Measurements from ENCODE around the gene JMJD4. TPM values are rescaled to one million over a fixed set of nuclear protein-coding genes. Genes with fewer than 3 reads are reported as not detected.

The JMJD4 gene
- polyA plus RNA-seq, 3 donors = 7.9 to 11.2 (median 11.2) TPM

DNA sequence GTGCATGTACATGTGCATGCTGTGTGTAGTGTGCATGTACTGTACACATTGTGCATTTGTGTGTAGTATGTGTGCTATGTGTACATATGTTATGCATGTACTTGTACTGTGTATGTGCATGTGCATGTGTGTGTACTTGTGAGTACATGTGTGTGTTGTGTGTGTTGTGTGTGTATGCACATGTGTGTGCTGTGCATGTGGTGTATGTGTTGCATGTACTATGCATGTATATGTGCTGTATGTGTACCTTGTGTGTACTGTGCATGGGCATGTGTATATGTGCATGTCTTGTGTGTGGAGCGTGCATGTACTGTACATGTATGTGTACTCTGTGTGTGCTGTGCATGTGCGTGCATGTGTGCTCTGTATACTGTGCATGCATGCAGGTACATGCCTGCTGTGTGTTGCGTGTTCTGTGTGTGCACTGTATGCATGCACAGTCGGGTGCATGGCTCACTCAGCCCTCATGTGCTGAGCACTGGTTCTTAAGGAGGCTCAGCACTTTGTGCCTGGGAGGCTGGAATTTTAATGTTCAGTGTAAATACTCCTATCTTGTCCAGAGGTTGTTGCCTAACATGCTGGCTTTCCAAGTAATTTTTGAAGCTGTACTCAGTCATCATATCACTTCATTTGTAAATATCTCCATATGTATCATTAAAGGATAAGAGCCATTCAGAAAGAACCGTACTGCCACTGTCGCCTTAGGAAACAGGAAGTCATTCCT, 32.5 kb upstream of the JMJD4 start:
- Histone ChIP-seq H4K20me1 (ENCODE audit: insufficient read depth, low read length) (no peaks in the 10 kb centered on the region), H3K36me3 (replicated peaks in 1 of 2; ENCODE audit: control insufficient read depth in 1 of 2, insufficient read depth in 2 of 2, low read length in 2 of 2) (peaks cover 21 to 54% of the 10 kb centered on the region in 2 donors), H3K9me3 (replicated peaks in 1 of 2; ENCODE audit: control insufficient read depth in 1 of 2, insufficient read depth in 1 of 2, low read length in 2 of 2) (no peaks in the 10 kb centered on the region), H3K4me1 (ENCODE audit: control insufficient read depth in 1 of 2, insufficient read depth in 2 of 2, low read length in 2 of 2) (peaks cover 0 to 8% of the 10 kb centered on the region in 2 donors), H3K27me3 (ENCODE audit: control insufficient read depth in 2 of 2, insufficient read depth in 2 of 2, low read length in 2 of 2) (no peaks in the 10 kb centered on the region), H3K9ac (ENCODE audit: insufficient read depth, low read length, poor library complexity, severe bottlenecking) (no peak overlapping the region), H3K4me3 (replicated peaks in 1 of 3; ENCODE audit: low read depth in 2 of 3, low read length in 3 of 3) (no peak overlapping the region), H3K4me2 (replicated peaks; ENCODE audit: extremely low read depth, low read length, poor library complexity, severe bottlenecking) (no peak overlapping the region), H3K27ac (ENCODE audit: low read depth in 1 of 2, low read length in 2 of 2) (no peak overlapping the region), H3K79me2 (ENCODE audit: insufficient read depth, low read length) (no peaks in the 10 kb centered on the region), H2AFZ (ENCODE audit: insufficient read depth, low read depth, low read length, poor library complexity, severe bottlenecking) (no peak overlapping the region)
- peaks cover 48 to 57% of the 10 kb centered on the region in 2 donors for H3K36me3 Mint-ChIP-seq
- no peak for DNase-seq
- H3K27ac Mint-ChIP-seq = no peak overlapping the region
- H3K27me3 Mint-ChIP-seq (ENCODE audit: low read depth in 3 of 3) = no peaks in the 10 kb centered on the region
- WGBS (ENCODE audit: insufficient coverage) = 96% methylated on average over 5 of the region's 6 CpGs
- intact Hi-C loops (cut with micrococcal nuclease) = no loop called here
- no peaks in the 10 kb centered on the region for H3K9me3 Mint-ChIP-seq
- H3K4me1 Mint-ChIP-seq = peaks cover 18% of the 10 kb centered on the region
- TF ChIP-seq, protein P1, sequence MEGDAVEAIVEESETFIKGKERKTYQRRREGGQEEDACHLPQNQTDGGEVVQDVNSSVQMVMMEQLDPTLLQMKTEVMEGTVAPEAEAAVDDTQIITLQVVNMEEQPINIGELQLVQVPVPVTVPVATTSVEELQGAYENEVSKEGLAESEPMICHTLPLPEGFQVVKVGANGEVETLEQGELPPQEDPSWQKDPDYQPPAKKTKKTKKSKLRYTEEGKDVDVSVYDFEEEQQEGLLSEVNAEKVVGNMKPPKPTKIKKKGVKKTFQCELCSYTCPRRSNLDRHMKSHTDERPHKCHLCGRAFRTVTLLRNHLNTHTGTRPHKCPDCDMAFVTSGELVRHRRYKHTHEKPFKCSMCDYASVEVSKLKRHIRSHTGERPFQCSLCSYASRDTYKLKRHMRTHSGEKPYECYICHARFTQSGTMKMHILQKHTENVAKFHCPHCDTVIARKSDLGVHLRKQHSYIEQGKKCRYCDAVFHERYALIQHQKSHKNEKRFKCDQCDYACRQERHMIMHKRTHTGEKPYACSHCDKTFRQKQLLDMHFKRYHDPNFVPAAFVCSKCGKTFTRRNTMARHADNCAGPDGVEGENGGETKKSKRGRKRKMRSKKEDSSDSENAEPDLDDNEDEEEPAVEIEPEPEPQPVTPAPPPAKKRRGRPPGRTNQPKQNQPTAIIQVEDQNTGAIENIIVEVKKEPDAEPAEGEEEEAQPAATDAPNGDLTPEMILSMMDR (IDR thresholded peaks at IDR 0.05) = no peak
- no peak overlapping the region for H3K4me3 Mint-ChIP-seq

DNA sequence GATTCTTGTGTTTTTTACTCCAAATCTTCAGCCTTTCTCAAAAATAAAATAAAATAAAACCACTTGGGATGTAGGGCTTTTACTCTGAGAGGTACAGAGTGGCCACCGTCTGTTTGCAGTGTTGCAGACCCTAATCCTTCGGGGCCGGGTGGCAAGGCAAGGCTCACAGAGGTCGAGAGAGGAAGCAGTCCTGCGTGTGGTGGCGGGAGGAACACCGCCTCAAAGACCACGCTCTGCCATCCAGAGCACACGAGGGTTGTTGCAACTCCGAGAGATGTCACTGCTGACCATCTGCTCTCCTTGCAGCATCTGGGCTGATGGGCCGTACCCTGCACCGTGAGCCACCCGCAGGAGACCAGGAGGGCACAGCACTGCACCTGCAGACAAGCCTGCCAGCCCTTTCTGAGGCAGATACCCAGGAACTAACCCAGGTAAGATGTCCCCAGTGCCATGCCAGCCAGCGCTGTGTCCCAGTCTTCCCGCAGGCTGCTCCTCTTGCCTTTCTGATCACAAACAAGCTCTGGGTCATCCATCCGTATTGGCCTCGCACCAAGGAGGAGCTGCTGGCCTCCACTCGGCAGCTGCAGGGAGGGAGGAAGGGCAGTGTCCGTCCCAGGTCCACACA, 31.7 kb upstream of the JMJD4 start:
- peaks cover 5% of the 10 kb centered on the region for H4K20me1 ChIP-seq (ENCODE audit: insufficient read depth, low read length)
- H3K9me3 ChIP-seq (replicated peaks in 1 of 2; ENCODE audit: control insufficient read depth in 1 of 2, insufficient read depth in 1 of 2, low read length in 2 of 2) = no peaks in the 10 kb centered on the region
- H3K4me2 ChIP-seq (replicated peaks; ENCODE audit: extremely low read depth, low read length, poor library complexity, severe bottlenecking) = no peak overlapping the region
- peaks cover 21% of the 10 kb centered on the region for H3K4me1 Mint-ChIP-seq
- no peak overlapping the region for H3K4me3 ChIP-seq (replicated peaks in 1 of 3; ENCODE audit: low read depth in 2 of 3, low read length in 3 of 3)
- no peaks in the 10 kb centered on the region for H3K9me3 Mint-ChIP-seq
- H3K36me3 Mint-ChIP-seq = peaks cover 44 to 56% of the 10 kb centered on the region in 2 donors
- no peak overlapping the region for H3K27ac ChIP-seq (ENCODE audit: low read depth in 1 of 2, low read length in 2 of 2)
- WGBS (ENCODE audit: insufficient coverage) = 32% methylated on average over 15 of the region's 19 CpGs
- H3K4me3 Mint-ChIP-seq = no peak overlapping the region
- peaks cover 21 to 57% of the 10 kb centered on the region in 2 donors for H3K36me3 ChIP-seq (replicated peaks in 1 of 2; ENCODE audit: control insufficient read depth in 1 of 2, insufficient read depth in 2 of 2, low read length in 2 of 2)
- TF ChIP-seq, protein P1 (IDR thresholded peaks at IDR 0.05) = no peak
- intact Hi-C loops (cut with micrococcal nuclease) = no loop called here
- H3K27ac Mint-ChIP-seq = no peak overlapping the region
- no peak overlapping the region for H2AFZ ChIP-seq (ENCODE audit: insufficient read depth, low read depth, low read length, poor library complexity, severe bottlenecking)
- peaks cover 0 to 13% of the 10 kb centered on the region in 2 donors for H3K4me1 ChIP-seq (ENCODE audit: control insufficient read depth in 1 of 2, insufficient read depth in 2 of 2, low read length in 2 of 2)
- no peak overlapping the region for H3K9ac ChIP-seq (ENCODE audit: insufficient read depth, low read length, poor library complexity, severe bottlenecking)
- H3K27me3 Mint-ChIP-seq (ENCODE audit: low read depth in 3 of 3) = no peaks in the 10 kb centered on the region
- no peaks in the 10 kb centered on the region for H3K27me3 ChIP-seq (ENCODE audit: control insufficient read depth in 2 of 2, insufficient read depth in 2 of 2, low read length in 2 of 2)
- H3K79me2 ChIP-seq (ENCODE audit: insufficient read depth, low read length) = no peaks in the 10 kb centered on the region
- DNase-seq = no peak

Measured in CD14-positive monocyte (primary cell).